ENCODE results near the gene NSMF.

Gene NSMF

GRCh38 chr9:137430723-137431415 is 28.3 kb downstream of the NSMF start:
- DNase-seq (ENCODE audit: low read depth in 3 of 3): no peak

GRCh38 chr9:137429974-137430722 is 29.0 kb downstream of the NSMF start:
- DNase-seq (ENCODE audit: low read depth in 3 of 3): no peak

- DNase-seq (ENCODE audit: low read depth in 3 of 3): no peak
These were observed 29.6 kb downstream of the NSMF start for GRCh38 chr9:137429546-137429890.

GRCh38 chr9:137428841-137429545 is 30.1 kb downstream of the NSMF start:
- no peak for DNase-seq (ENCODE audit: low read depth in 3 of 3)

GRCh38 chr9:137428311-137428630 is 30.9 kb downstream of the NSMF start:
- no peak for DNase-seq (ENCODE audit: low read depth in 3 of 3)

- no peak for DNase-seq (ENCODE audit: low read depth in 3 of 3)
These were observed 31.5 kb downstream of the NSMF start for GRCh38 chr9:137427454-137428310.

GRCh38 chr9:137426018-137426681 is 33.0 kb downstream of the NSMF start:
- DNase-seq (ENCODE audit: low read depth in 3 of 3): no peak

GRCh38 chr9:137423514-137424291 is 35.4 kb downstream of the NSMF start:
- no peak for DNase-seq (ENCODE audit: low read depth in 3 of 3)

- DNase-seq (ENCODE audit: low read depth in 3 of 3): peak; percentile 89 to 96 (median 91)
These were observed 36.3 kb downstream of the NSMF start, which contains the start of the genes EXD3 and NOXA1 for GRCh38 chr9:137422604-137423513. Gene EXD3 (minus strand): TSS chr9:137423162. CDS start chr9:137395357, 27,805 bp downstream. Gene NOXA1 (plus strand): TSS chr9:137423393. CDS start chr9:137423530, 137 bp downstream.

GRCh38 chr9:137421838-137422603 is 37.1 kb downstream of the NSMF start:
- DNase-seq (ENCODE audit: low read depth in 3 of 3): no peak

- DNase-seq (ENCODE audit: low read depth in 3 of 3): no peak
These were observed 41.7 kb downstream of the NSMF start for GRCh38 chr9:137417161-137418021.

GRCh38 chr9:137416563-137417151 is 42.5 kb downstream of the NSMF start:
- no peak for DNase-seq (ENCODE audit: low read depth in 3 of 3)

GRCh38 chr9:137416006-137416562 is 43.0 kb downstream of the NSMF start:
- DNase-seq (ENCODE audit: low read depth in 3 of 3): no peak

GRCh38 chr9:137415451-137415850 is 43.7 kb downstream of the NSMF start:
- DNase-seq (ENCODE audit: low read depth in 3 of 3): no peak

GRCh38 chr9:137412431-137412830 is 46.7 kb downstream of the NSMF start:
- no peak for DNase-seq (ENCODE audit: low read depth in 3 of 3)

- DNase-seq (ENCODE audit: low read depth in 3 of 3): peak in 2 of 3 donors; percentile 12 to 38
These were observed 47.3 kb downstream of the NSMF start for GRCh38 chr9:137411645-137412380.

Data from stimulated activated CD4-positive, alpha-beta T cell treated with anti-CD3 and anti-CD28 coated beads, TNF-alpha, amount 100 ng/mL, for 48 hours (primary cell).